ENCODE results near the gene PHLDB2.
"Not testable (repeated sequence)": the region's sequence is repeated elsewhere in the genome, so short reads cannot be mapped to it uniquely, and the experiment has no call there.

The PHLDB2 gene

DNA sequence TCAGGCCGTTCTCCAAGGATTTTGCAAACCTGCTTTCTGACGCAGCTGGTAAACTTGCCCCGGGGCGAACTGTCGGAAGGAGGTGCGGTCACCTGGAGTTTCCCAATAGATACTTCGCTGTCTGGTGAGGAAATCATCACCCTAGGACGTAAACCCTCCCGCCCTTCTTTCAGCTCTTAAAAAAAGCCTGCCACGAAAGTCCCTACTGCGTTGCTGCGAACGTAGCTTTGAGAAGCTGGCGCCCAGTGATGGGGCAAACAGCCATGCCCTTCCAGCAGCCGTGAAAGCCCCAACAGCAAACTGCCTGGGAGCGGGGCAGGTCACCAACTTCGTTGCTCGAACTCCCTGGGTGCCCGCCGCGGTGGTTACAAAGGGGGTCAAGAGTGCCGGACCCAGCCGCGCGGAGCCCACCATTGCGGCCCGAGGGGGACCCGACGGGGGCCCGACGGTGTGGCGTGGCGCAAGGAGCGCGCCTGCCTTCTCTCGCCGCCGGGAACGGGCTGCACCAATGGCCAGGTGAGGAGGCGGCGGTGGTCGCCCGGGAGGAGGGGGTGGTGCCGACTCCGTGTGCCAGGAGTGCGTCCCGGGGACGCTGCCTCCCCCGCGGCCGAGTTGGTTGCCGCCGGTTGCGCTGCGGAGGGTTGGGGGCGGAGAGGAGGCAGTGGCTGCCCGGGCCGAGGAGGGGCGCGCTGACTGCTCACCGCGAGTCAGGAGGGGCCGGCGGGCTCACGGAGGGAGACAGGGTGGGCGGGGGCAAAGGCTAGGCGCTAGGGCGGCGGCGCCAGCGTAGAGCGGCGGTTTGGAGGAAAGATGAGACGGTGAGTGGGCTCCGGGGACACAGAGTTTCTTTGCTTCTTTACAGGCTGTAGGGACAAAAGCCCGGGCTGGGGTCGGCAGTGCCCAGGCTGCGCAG lies at the start of gene PHLDB2:
PHLDB2 (plus strand) TSS at position 205 of the 913 bp plus-strand sequence. CDS start 24,813 bp downstream, outside the sequence.
- DNase-seq (ENCODE audit: low read depth, low spot score), result peak; percentile 37

DNA sequence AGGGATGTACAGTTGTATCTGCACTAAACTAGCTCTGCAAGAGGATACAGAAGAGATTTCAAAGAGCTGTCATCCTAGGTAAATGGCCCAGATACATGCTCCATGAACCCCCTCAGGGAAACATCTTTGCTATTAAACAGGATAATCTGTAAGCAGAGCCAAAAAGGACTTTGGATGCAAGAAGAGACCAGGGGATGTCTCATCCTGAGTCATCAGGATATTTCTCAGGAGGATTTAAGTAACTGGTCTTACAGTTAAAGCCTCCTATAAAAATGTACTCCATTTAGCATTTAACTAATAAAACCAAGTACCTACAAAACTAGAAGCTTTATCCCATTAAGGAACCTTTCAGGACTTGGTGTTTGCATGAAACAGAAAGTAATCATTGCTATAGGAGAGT lies 48.2 kb upstream of the PHLDB2 start:
- DNase-seq (ENCODE audit: low read depth, low spot score), result no peak

GRCh38 chr3:111811811-111812210 lies 47.3 kb upstream of the PHLDB2 start:
- DNase-seq (ENCODE audit: low read depth, low spot score), result no peak

- no peak for DNase-seq (ENCODE audit: low read depth, low spot score)
These were observed 46.4 kb upstream of the PHLDB2 start for GRCh38 chr3:111812701-111813100.

- no peak for DNase-seq (ENCODE audit: low read depth, low spot score)
These were observed 45.6 kb upstream of the PHLDB2 start for GRCh38 chr3:111813441-111813840.

DNA sequence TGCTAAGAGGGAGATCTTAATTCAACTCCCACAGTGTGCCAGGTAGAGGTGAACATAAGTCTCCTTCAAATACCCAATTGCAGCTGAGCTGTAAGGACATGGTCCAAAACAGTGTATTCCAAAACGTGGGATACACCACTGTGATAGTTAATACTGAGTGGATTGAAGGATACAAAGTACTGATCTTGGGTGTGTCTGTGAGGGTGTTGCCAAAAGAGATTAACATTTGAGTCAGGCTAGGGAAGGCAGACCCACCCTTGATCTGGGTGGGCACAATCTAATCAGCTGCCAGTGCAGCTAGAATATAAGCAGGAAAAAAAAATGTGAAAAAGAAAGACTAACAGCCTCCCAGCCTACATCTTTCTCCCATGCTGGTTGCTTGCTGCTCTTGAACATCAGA lies 45.1 kb upstream of the PHLDB2 start:
- DNase-seq (ENCODE audit: low read depth, low spot score), result no peak

DNA sequence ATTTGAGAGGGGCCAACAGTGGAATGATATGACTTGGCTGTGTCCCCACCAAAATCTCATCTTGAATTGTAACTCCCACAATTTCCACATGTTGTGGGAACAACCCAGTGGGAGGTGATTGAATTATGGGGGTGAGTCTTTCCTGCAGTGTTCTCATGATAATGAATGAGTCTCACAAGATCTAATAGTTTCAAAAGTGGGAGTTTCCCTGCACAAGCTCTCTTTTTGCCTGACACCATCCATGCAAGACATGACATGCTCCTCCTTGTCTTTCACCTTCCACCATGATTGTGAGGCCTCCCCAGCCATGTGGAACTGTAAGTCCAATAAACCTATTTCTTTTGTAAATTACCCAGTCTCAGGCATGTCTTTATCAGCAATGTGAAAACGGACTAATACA lies 42.3 kb upstream of the PHLDB2 start:
- DNase-seq (ENCODE audit: low read depth, low spot score), result not testable (repeated sequence)

GRCh38 chr3:111819927-111820326 lies 39.1 kb upstream of the PHLDB2 start:
- no peak for DNase-seq (ENCODE audit: low read depth, low spot score)

DNA sequence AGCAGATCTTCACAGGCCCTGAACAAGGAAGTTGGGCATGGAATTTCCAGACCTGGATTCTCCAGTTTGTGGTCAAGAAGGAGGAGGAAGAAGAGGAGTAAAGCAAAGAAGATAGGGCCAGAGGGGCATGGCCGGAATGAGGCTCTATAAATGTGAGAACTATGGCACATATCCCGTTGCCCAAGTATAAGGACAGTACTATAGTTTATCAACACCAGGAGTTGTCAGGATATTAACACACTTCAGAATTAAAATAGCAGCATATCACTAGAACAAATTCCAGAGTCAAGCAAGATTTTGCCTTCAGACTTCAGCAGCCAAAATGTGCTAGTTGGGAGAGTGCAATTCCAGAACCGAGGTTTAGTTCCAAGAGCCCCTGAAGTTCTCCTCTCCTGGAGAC lies 38.4 kb upstream of the PHLDB2 start:
- DNase-seq (ENCODE audit: low read depth, low spot score), result no peak

- DNase-seq (ENCODE audit: low read depth, low spot score), result no peak
These were observed 37.2 kb upstream of the PHLDB2 start for GRCh38 chr3:111821891-111822290.

GRCh38 chr3:111822804-111823203 lies 36.3 kb upstream of the PHLDB2 start:
- no peak for DNase-seq (ENCODE audit: low read depth, low spot score)

DNA sequence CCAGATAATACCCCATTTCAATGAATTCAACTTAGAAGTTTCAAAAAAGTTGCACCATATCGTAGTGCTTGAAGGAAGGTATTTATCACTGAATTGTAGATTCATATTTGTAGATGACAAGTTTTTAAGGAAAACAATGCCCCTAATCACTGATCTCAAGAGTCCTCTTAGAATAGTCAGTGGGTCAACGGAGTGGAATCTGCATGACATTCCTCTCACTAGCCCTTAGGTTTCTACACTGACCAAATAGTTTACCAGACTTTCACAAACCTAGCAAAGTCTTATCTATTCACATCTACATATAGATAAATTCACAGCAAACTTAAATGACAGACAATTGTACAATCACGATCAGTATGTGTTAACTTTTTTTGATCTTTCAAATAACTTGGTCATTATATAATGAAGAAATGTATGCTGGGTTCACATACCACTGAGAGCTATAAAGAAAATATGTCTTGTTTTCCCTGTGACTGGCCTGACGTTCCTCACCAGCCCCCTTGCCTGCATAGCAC lies 35.7 kb upstream of the PHLDB2 start:
- DNase-seq (ENCODE audit: low read depth, low spot score), result no peak

GRCh38 chr3:111824351-111824750 lies 34.7 kb upstream of the PHLDB2 start:
- no peak for DNase-seq (ENCODE audit: low read depth, low spot score)

DNA sequence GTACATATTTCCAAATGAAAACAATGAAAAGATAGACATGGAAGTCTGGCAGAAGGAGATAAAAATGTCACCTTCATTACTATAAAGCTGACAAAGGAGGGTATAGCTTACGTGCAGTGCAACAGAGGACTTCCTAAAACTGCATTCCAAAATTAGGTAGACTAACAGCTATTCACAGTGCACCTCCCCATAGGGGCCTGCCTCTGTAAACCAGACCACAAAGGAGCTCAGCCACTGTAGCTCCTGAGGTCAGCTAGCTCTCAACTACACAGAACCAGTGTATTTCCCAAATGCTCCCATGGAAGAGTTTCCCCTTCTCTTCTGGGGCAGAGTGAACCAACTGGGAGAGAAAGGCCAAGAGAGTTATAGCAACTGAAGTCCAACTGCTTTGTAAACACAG lies 31.2 kb upstream of the PHLDB2 start:
- DNase-seq (ENCODE audit: low read depth, low spot score), result no peak

- DNase-seq (ENCODE audit: low read depth, low spot score), result no peak
These were observed 30.5 kb upstream of the PHLDB2 start for GRCh38 chr3:111828530-111828929.

DNA sequence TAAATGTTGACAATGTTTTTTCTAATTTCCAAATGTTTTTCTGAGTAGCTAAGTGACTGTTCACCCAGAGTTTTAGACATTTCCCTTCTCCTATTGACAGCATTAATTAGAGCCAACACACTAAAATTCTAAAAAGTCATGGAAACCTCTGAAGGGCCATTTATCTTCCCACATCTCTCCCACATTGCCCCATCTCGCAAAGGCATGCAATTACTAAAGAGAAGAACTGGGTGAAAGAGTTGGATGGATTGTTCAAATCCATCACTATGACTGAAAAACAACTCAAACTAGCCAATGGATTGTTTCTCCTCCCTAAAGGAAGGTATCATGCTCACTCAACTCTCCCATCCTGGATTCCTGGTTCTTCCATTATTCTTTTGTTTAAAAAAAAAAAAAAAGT lies 30.0 kb upstream of the PHLDB2 start:
- no peak for DNase-seq (ENCODE audit: low read depth, low spot score)

DNA sequence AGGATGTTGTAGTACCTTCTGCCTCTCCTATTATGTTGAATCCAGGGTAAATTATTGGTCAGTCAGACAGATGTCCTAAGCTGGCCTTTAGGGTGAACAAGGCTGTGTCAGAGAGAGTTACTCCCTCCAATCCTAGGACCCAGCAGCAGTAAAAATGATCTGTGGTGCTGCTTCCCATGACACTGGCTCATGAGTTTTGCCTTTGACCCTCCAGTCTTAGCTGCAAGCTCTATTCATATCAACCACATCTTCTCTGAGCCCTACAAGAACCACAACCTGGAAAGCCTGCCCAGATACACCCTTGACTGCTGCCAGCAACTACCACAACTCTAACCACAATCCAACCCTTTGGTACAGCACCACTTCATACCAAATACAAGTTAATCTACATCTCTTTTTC lies 27.2 kb upstream of the PHLDB2 start:
- DNase-seq (ENCODE audit: low read depth, low spot score), result no peak

DNA sequence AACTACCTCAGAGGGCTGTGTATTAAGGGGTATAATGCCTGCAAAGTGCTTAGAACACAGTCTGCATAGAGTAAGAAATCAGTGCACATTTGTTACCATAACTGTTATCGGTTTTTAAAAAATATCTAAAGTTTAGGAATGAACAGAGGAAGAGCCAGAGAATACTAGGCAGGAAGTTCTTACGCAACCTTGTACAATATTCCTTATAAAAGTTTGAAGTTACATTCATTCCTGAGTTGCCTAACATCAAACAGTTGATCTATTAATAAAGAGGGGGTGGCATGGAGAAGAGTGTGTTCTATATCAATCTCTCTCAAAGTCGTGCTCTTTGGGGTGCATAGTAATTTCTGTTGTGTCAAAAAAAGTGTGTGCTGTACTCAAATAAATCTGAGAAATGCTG lies 22.0 kb upstream of the PHLDB2 start:
- DNase-seq (ENCODE audit: low read depth, low spot score), result no peak

- DNase-seq (ENCODE audit: low read depth, low spot score), result no peak
These were observed 20.9 kb upstream of the PHLDB2 start for GRCh38 chr3:111838133-111838532.

- DNase-seq (ENCODE audit: low read depth, low spot score), result peak; percentile 15
These were observed 13.0 kb upstream of the PHLDB2 start for GRCh38 chr3:111846039-111846438.

DNA sequence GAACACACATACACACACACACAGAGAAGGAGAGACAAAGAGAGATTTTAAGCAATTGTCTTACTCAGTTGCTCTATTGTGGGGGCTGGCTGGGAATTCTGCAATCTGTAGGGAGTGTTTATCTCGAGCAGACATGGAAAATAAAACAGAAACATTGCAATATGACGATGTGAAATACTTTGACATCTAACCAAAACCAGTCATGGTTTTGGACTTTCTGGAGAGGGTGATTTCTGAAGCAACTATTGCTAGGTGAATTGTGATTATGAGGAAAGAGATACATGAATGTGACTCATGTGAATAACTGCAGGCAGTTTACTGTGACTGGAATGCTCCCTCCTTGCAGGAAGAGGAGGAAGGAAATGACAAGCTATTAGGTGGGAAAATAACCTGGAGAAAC lies 12.3 kb upstream of the PHLDB2 start:
- no peak for DNase-seq (ENCODE audit: low read depth, low spot score)

DNA sequence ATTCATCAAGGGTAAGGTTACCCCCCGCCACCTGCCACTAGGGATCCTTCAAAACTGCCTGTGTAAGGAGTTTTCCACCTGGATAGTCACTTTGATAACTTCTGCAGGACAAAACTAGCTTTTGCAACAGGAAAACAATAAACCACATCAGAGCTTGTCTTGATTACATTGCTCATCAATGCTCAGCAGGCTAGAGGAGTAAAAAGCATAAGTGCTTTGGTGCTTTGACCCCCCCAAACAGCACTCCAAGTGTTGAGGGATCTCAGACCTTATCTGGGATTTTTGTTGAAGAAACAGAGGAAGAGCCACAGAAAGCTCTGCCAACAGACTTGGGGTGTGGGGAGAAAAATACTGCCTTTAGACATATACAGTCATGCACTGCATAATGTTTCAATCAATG lies 10.8 kb upstream of the PHLDB2 start:
- no peak for DNase-seq (ENCODE audit: low read depth, low spot score)

GRCh38 chr3:111848778-111849177 lies 10.3 kb upstream of the PHLDB2 start:
- no peak for DNase-seq (ENCODE audit: low read depth, low spot score)
